Heart left ventricle (tissue), 16 donors: Measurements from ENCODE around the gene CCL3. TPM values are rescaled to one million over a fixed set of nuclear protein-coding genes. Genes with fewer than 3 reads are reported as not detected.
"Not testable (repeated sequence)": the region's sequence is repeated elsewhere in the genome, so short reads cannot be mapped to it uniquely, and the experiment has no call there.

ENCODE experiments used
- ATAC-seq, 4 donors: fragments of 200-7000 bp; cut with Tn5 transposase; one replicate each; pipeline ENCODE4 v1.9.1; 2020 to 2022; ENCODE audit warnings: moderate library complexity in 4 of 4, mild to moderate bottlenecking in 3 of 4, moderate number of reproducible peaks in 1 of 4
- DNase-seq, 5 donors: peaks; one replicate each; pipeline ENCODE4 v3.0.0-alpha.2; 2020
- H3K27ac ChIP-seq, 12 donors: fragments of 200-600 bp; sonication (generic) in 4 of 12; one replicate each; pipeline versions ENCODE4 v1.5.0 to v1.8.0; 2016 to 2022; ENCODE audit warnings: mild to moderate bottlenecking in 2 of 12
- H3K27me3 ChIP-seq, 9 donors: fragments of 200-600 bp; sonication (generic) in 2 of 9; one replicate each; pipeline versions ENCODE4 v1.5.1 to v1.8.0; 2016 to 2022; ENCODE audit warnings: mild to moderate bottlenecking in 3 of 9
- H3K36me3 ChIP-seq, 9 donors: fragments of 200-600 bp; sonication (generic) in 2 of 9; one replicate each; pipeline versions ENCODE4 v1.5.0 to v1.8.0; 2018 to 2022; ENCODE audit warnings: mild to moderate bottlenecking in 2 of 9
- H3K4me1 ChIP-seq, 12 donors: fragments of 200-600 bp; sonication (generic) in 4 of 12; one replicate each; pipeline versions ENCODE4 v1.5.0 to v1.8.0; 2016 to 2022; ENCODE audit warnings: mild to moderate bottlenecking in 3 of 12
- H3K4me3 ChIP-seq, 12 donors: fragments of 200-600 bp; sonication (generic) in 4 of 12; one replicate each; pipeline versions ENCODE4 v1.5.0 to v1.8.0; 2017 to 2022; ENCODE audit warnings: mild to moderate bottlenecking in 9 of 12, moderate library complexity in 4 of 12
- H3K9me3 ChIP-seq, 12 donors: fragments of 200-600 bp; sonication (generic) in 4 of 12; one replicate each; pipeline versions ENCODE4 v1.5.0 to v1.8.0; 2016 to 2022; ENCODE audit warnings: mild to moderate bottlenecking in 1 of 12
- POLR2A ChIP-seq, 2 donors: fragments of 450-650 bp; IDR thresholded peaks; one replicate each; pipeline ENCODE4 v1.6.1; 2017; ENCODE audit warnings: antibody characterized with exemption in 2 of 2, mild to moderate bottlenecking in 2 of 2, moderate library complexity in 2 of 2
- WGBS, 4 donors: extraction: QIAGEN DNeasy Blood & Tissue Kit in 2 of 4; methylation state at CpG; one replicate each; pipeline versions ENCODE4 v1.1.5 to v1.1.7; 2013 to 2018; 5-methylcytosine and 5-hydroxymethylcytosine counted together
- intact Hi-C, 10 donors: fragments of 100-400 bp; cut with DNase I; formaldehyde crosslinking; loops; one replicate each; pipeline versions ENCODE4 v1.11.1 to v1.14.2; 2022
- polyA plus RNA-seq, 2 donors: library from polyadenylated mRNA; stranded (reverse); fragments of 200-250 nt; gene quantifications; one replicate each; pipeline ENCODE4 v1.2.3, GENCODE V29; 2013
- total RNA-seq, 9 donors: library from RNA; depleted of rRNA in 2 of 9; stranded (reverse); fragments of >200 nt in 2 of 9; fragmentation: NEBNext Ultra II Directional in 3 of 9; extraction: Animal tissue kit (Norgen Biotek cat#: 25700) in 3 of 9; gene quantifications; one replicate each; pipeline versions ENCODE4 v1.1.0 to v1.2.4, GENCODE V29; 2016 to 2023
- TF ChIP-seq, protein P1 (sequence below), 12 donors: fragments of 200-600 bp; sonication (generic) in 4 of 12; IDR thresholded peaks; one replicate each; pipeline versions ENCODE4 v1.5.0 to v1.8.0; 2018 to 2022; ENCODE audit warnings: antibody characterized with exemption in 12 of 12, mild to moderate bottlenecking in 5 of 12
- donor health status: ischemic (EF 13 %, LVEDD 7.1; RV severe dilation, severe dysfunction).
- donor health status: healthy with polysubstance abuse.
- donor health status: DM: no; HTN: yes; CAD: no.
- donor health status: DM: no; HTN: no; CAD: no.
- donor health status: ischemic (EF 25% LVEDD 6.9; RV normal size, moderate dysfunction).
- donor health status: ischemic (EF 25% LVEDD 5.7; RV mildly dilated, moderate dysfunction).
- donor health status: healthy.
- donor health status: DM: yes; HTN: yes; CAD: no.
- donor health status: ischemic (EF 35%, LVEDD 5.7; RV mildly dilated, moderate dysfunction).
- donor health status: nonischemic (EF 11% LVEDD 7.7; RV severe dilation, severe dysfunction).
- donor health status: DM: yes; HTN: yes; CAD: no.
- donor health status: PGD.
- donor health status: ischemic (EF 29% LVEDD 5.4; RV normal size, mild dysfunction).
- donor health status: nonischemic (EF 23%, LVEDD 6.1; RV moderate dilation, normal function).

CCL3 gene
- total and polyA plus RNA-seq, 11 donors, result 0.21 to 22.5 (median 0.57) TPM; not detected in 3

DNA sequence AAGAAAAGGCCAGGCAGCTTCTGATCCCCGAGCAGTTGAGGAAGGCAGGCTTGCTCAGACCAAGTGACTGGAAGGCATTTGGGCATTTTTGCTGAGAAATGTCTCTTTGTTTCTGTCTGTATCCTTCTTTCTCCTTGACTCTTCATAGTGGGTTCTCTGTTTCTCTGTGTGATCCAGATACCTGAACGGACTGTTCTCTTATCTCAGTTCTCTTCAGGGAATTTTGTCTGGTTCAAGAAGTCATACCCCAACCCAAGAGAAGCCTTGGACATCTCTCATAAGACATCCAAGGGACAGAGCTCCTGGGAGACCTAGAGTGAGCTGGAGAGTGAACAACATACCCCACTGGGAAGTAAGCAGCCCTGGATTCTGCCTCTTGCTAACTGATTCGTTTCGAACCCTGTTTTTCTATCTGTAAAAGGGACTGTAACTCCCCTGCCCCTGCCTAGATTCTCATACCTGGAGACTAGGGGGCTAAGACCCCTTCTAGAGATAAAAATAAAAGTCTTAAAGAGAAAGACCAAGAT lies 541 bp downstream of the CCL3 start:
- DNase-seq, result no peak
- 65 to 73% (median 68%) methylated on average over 4 of the region's 4 CpGs for WGBS, 4 donors
- H3K36me3 ChIP-seq, result no peaks in the 10 kb centered on the region
- H3K4me1 ChIP-seq, result peaks cover 0 to 47% (median 0%) of the 10 kb centered on the region in 12 donors
- H3K4me3 ChIP-seq, result peak overlapping the region in 1 of 12 donors; percentile 38
- ATAC-seq, result no peak
- TF ChIP-seq, protein P1, sequence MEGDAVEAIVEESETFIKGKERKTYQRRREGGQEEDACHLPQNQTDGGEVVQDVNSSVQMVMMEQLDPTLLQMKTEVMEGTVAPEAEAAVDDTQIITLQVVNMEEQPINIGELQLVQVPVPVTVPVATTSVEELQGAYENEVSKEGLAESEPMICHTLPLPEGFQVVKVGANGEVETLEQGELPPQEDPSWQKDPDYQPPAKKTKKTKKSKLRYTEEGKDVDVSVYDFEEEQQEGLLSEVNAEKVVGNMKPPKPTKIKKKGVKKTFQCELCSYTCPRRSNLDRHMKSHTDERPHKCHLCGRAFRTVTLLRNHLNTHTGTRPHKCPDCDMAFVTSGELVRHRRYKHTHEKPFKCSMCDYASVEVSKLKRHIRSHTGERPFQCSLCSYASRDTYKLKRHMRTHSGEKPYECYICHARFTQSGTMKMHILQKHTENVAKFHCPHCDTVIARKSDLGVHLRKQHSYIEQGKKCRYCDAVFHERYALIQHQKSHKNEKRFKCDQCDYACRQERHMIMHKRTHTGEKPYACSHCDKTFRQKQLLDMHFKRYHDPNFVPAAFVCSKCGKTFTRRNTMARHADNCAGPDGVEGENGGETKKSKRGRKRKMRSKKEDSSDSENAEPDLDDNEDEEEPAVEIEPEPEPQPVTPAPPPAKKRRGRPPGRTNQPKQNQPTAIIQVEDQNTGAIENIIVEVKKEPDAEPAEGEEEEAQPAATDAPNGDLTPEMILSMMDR (IDR thresholded peaks at IDR 0.05), result no peak
- TF ChIP-seq POLR2A (IDR thresholded peaks at IDR 0.05), result no peak
- H3K9me3 ChIP-seq, result no peaks in the 10 kb centered on the region
- H3K27me3 ChIP-seq, result peaks cover 0 to 8% (median 0%) of the 10 kb centered on the region in 9 donors
- intact Hi-C loops, result no loop called here
- peak overlapping the region in 2 of 12 donors; percentile 8 to 69 for H3K27ac ChIP-seq

DNA sequence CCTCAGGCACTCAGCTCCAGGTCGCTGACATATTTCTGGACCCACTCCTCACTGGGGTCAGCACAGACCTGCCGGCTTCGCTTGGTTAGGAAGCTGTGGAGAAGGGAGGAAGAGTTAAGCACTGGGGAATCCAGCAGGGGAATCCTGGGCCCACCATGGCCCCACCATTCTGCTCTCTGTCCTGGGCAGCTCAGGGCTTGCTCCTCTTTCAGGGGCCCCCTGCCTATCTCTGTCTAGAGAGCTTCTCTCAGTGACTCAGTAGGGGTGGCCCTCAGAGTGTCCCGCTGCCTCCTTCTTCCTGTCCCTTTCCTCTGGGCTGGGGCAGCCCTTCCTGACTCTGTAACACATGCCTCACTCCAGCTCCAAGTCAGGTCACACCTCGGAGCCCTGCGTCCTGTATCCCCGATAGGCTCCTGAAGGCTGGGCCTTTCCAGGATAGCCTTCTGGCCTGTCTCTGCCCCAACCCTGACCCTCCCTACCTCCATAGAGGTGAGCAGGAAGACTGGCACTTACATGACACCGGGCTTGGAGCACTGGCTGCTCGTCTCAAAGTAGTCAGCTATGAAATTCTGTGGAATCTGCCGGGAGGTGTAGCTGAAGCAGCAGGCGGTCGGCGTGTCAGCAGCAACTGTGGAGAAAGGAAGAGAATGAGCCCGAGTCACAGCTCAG lies 1.1 kb downstream of the CCL3 start:
- no peak for TF ChIP-seq POLR2A (IDR thresholded peaks at IDR 0.05)
- TF ChIP-seq, protein P1 (IDR thresholded peaks at IDR 0.05), result no peak
- Histone ChIP-seq H3K9me3 (no peaks in the 10 kb centered on the region), H3K4me3 (peak overlapping the region in 1 of 12 donors; percentile 38), H3K4me1 (peaks cover 0 to 47% (median 0%) of the 10 kb centered on the region in 12 donors), H3K27ac (peak overlapping the region in 1 of 12 donors; percentile 69), H3K27me3 (peaks cover 0 to 8% (median 0%) of the 10 kb centered on the region in 9 donors), H3K36me3 (no peaks in the 10 kb centered on the region)
- no peak for DNase-seq
- ATAC-seq, result peak in 1 of 4 donors; percentile 37
- intact Hi-C loops, result no loop called here
- WGBS, 4 donors, result 61 to 68% (median 65%) methylated on average over 14 of the region's 14 CpGs

DNA sequence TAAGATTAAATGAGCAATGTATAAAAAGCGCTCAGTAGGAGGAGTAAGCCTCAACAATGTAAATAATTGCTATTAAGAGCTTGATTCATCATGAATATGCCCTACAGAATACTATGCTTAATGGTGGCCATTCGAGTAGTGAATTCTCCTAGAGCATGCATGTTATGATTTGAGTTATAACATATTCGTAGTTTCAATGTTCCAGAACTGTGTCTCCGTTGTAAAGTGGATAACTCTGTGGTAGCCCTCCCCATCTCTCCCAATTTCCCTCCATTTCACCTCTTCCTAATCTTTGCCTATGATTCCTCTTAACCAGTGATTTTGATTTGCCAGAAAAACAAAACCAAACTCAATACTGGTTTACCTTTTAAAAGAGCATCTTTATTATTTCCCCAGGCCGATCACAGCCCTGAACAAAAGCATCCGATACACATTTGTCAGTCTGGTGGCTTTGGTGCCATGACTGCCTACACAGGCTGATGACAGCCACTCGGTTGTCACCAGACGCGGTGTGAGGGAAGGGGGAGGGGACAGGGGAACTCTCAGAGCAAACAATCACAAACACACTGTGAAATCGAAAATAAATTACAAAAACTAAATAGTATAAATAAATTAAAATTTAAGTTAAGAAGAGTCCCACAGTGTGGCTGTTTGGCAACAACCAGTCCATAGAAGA lies 1.9 kb downstream of the CCL3 start:
- Histone ChIP-seq H3K4me1 (peaks cover 0 to 47% (median 0%) of the 10 kb centered on the region in 12 donors), H3K27ac (peak overlapping the region in 1 of 12 donors; percentile 69), H3K4me3 (peak overlapping the region in 1 of 12 donors; percentile 38)
- DNase-seq, H3K27me3 ChIP-seq, H3K9me3 ChIP-seq, intact Hi-C loops, ATAC-seq, H3K36me3 ChIP-seq: not testable (repeated sequence)
- 73 to 77% (median 74%) methylated on average over 10 of the region's 10 CpGs for whole genome bisulfite sequencing, 4 donors

DNA sequence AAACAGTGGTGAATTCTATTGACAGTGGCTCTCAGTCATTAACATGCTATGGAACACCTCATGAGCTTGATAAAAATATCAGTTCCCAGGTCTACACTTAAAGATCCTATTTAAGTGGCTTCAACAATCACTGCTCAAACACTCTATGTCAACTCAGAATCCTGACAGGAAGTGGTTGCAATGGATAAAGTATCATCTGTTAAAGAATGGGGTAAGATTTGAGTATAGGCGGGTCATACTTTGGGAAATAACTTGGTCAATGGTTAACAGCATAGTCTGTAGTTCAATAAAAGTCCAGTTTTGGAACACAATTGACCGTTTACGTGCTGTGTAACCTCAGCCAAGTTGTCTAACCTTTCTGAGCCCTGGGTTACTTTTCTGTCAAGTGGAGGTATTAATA lies 2.5 kb downstream of the CCL3 start:
- DNase-seq, H3K27ac ChIP-seq, H3K4me3 ChIP-seq, ATAC-seq, H3K27me3 ChIP-seq, H3K9me3 ChIP-seq, intact Hi-C loops, H3K36me3 ChIP-seq: not testable (repeated sequence)
- H3K4me1 ChIP-seq, result peaks cover 0 to 50% (median 0%) of the 10 kb centered on the region in 12 donors
- WGBS, 4 donors, result 93 to 100% (median 100%) methylated on average over 1 to 3 of the region's 3 CpGs; no CpG with 5 or more reads in 1 of the 4 donors

DNA sequence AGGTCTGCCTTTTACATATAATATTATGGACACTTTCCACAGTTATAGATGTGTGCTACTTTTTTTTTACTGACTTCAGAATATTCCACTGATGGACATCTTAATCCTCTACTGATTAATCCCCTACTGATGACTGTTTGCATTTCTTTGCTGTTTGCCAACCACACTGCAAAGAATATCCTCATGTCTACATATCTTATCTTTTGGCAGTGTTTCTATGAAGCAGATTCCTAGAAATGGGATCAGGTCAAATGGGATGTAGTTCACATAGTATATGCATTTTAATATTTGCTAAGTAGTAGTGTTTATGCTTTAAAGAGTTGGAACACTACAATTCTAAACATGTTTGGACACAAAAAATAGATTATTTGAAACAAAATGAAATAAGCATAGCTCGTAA lies 3.2 kb downstream of the CCL3 start:
- ATAC-seq, result no peak
- H3K9me3 ChIP-seq, result no peaks in the 10 kb centered on the region
- WGBS, 4 donors, result 77 to 84% (median 79%) methylated on average over 1 of the region's 1 CpG
- H3K27me3 ChIP-seq, result peaks cover 0 to 8% (median 0%) of the 10 kb centered on the region in 9 donors
- intact Hi-C loops, result no loop called here
- peaks cover 0 to 52% (median 0%) of the 10 kb centered on the region in 12 donors for H3K4me1 ChIP-seq
- no peaks in the 10 kb centered on the region for H3K36me3 ChIP-seq
- TF ChIP-seq, protein P1 (IDR thresholded peaks at IDR 0.05), result no peak
- TF ChIP-seq POLR2A (IDR thresholded peaks at IDR 0.05), result no peak
- H3K27ac ChIP-seq, result no peak overlapping the region
- H3K4me3 ChIP-seq, result no peak overlapping the region
- no peak for DNase-seq
